Chondrocyte (in vitro differentiated cells): ENCODE measurements around the gene GRM7. TPM values are rescaled to one million over a fixed set of nuclear protein-coding genes. Genes with fewer than 3 reads are reported as not detected.

Source experiments
- DNase-seq: peaks from one replicate; pipeline ENCODE4 v3.0.0; 2021; ENCODE audit warnings: mixed read lengths, low spot score
- H3K27ac Mint-ChIP-seq: one replicate; pipeline ENCODE4 v1.8.0; 2021; ENCODE audit warnings: mild to moderate bottlenecking, moderate library complexity, mixed read lengths; ENCODE audit not compliant: unreplicated experiment
- H3K27me3 Mint-ChIP-seq: 2 replicates; pipeline ENCODE4 v1.8.0; 2021; ENCODE audit warnings: low read depth, mixed read lengths
- H3K36me3 Mint-ChIP-seq: 2 replicates; pipeline ENCODE4 v1.8.0; 2021; ENCODE audit warnings: low read depth, mixed read lengths
- H3K4me1 Mint-ChIP-seq: 2 replicates; pipeline ENCODE4 v1.8.0; 2021; ENCODE audit warnings: low read depth, mild to moderate bottlenecking, mixed read lengths
- H3K4me3 Mint-ChIP-seq: one replicate; pipeline ENCODE4 v1.8.0; 2021; ENCODE audit warnings: mild to moderate bottlenecking, moderate library complexity, mixed read lengths; ENCODE audit not compliant: unreplicated experiment
- H3K9me3 Mint-ChIP-seq: 2 replicates; pipeline ENCODE4 v1.8.0; 2021; ENCODE audit warnings: low read depth, mixed read lengths
- CTCF ChIP-seq: fragments of 200-600 bp; sonication (generic); IDR thresholded peaks from 2 replicates; pipeline ENCODE4 v1.5.0; 2021; ENCODE audit warnings: antibody characterized with exemption, mild to moderate bottlenecking, moderate library complexity
- total RNA-seq: library from RNA; stranded (reverse); gene quantifications from 3 replicates; pipeline ENCODE4 v1.2.1, GENCODE V29; 2021

The GRM7 gene
- total RNA-seq, 1 donor from 2014 or later: not detected

GRCh38 chr3:7074217-7074616, 213.3 kb downstream of the GRM7 start:
- Mint-ChIP-seq H3K27me3 (peaks cover 2% of the 10 kb centered on the region), H3K4me1 (no peaks in the 10 kb centered on the region), H3K9me3 (no peaks in the 10 kb centered on the region), H3K36me3 (no peaks in the 10 kb centered on the region), H3K27ac (no peak overlapping the region), H3K4me3 (no peak overlapping the region)
- TF ChIP-seq CTCF: no peak
- DNase-seq: no peak

GRCh38 chr3:7075117-7075516, 214.2 kb downstream of the GRM7 start:
- no peak overlapping the region for H3K4me3 Mint-ChIP-seq
- no peak for DNase-seq
- H3K27me3 Mint-ChIP-seq: peaks cover 2% of the 10 kb centered on the region
- H3K27ac Mint-ChIP-seq: no peak overlapping the region
- H3K4me1 Mint-ChIP-seq: no peaks in the 10 kb centered on the region
- no peaks in the 10 kb centered on the region for H3K36me3 Mint-ChIP-seq
- H3K9me3 Mint-ChIP-seq: no peaks in the 10 kb centered on the region
- TF ChIP-seq CTCF: no peak

GRCh38 chr3:7075901-7076300, 215.0 kb downstream of the GRM7 start:
- Mint-ChIP-seq H3K27ac (no peak overlapping the region), H3K4me1 (no peaks in the 10 kb centered on the region), H3K9me3 (no peaks in the 10 kb centered on the region), H3K27me3 (no peaks in the 10 kb centered on the region), H3K36me3 (no peaks in the 10 kb centered on the region), H3K4me3 (no peak overlapping the region)
- TF ChIP-seq CTCF: peak; percentile 30
- no peak for DNase-seq

GRCh38 chr3:7082244-7082643, 221.3 kb downstream of the GRM7 start:
- Mint-ChIP-seq H3K36me3 (no peaks in the 10 kb centered on the region), H3K4me1 (no peaks in the 10 kb centered on the region)

GRCh38 chr3:7086417-7086816, 225.5 kb downstream of the GRM7 start:
- H3K9me3 Mint-ChIP-seq: peaks cover 5% of the 10 kb centered on the region
- no peak for DNase-seq
- H3K36me3 Mint-ChIP-seq: no peaks in the 10 kb centered on the region
- no peak overlapping the region for H3K27ac Mint-ChIP-seq
- no peak for TF ChIP-seq CTCF
- no peaks in the 10 kb centered on the region for H3K27me3 Mint-ChIP-seq
- H3K4me1 Mint-ChIP-seq: no peaks in the 10 kb centered on the region
- no peak overlapping the region for H3K4me3 Mint-ChIP-seq

More at GRCh38 chr3:7082244-7082643, 221.3 kb downstream of the GRM7 start:
- TF ChIP-seq CTCF: no peak
- no peak for DNase-seq
- Mint-ChIP-seq H3K9me3 (peaks cover 5% of the 10 kb centered on the region), H3K27me3 (no peaks in the 10 kb centered on the region), H3K27ac (no peak overlapping the region), H3K4me3 (no peak overlapping the region)
